ENCODE results near the gene NOP53. TPM values are rescaled to one million over a fixed set of nuclear protein-coding genes. Genes with fewer than 3 reads are reported as not detected.
"Not testable (repeated sequence)": the region's sequence is repeated elsewhere in the genome, so short reads cannot be mapped to it uniquely, and the experiment has no call there.

NOP53 gene
- total RNA-seq: 73.4 and 129 TPM in 2 replicates

GRCh38 chr19:47745010-47745901 is at the start of gene NOP53:
Gene NOP53, plus strand, starts transcription at chr19:47745546. Its CDS starts 14 bp downstream, at chr19:47745560.
- DNase-seq (ENCODE audit: low read depth, low spot score): peak; percentile 88

- no peak for DNase-seq (ENCODE audit: low read depth, low spot score)
Measured at GRCh38 chr19:47696635-47697034, 48.7 kb upstream of the NOP53 start.

GRCh38 chr19:47697863-47698609 is 47.3 kb upstream of the NOP53 start:
- peak; percentile 48 for DNase-seq (ENCODE audit: low read depth, low spot score)

DNA sequence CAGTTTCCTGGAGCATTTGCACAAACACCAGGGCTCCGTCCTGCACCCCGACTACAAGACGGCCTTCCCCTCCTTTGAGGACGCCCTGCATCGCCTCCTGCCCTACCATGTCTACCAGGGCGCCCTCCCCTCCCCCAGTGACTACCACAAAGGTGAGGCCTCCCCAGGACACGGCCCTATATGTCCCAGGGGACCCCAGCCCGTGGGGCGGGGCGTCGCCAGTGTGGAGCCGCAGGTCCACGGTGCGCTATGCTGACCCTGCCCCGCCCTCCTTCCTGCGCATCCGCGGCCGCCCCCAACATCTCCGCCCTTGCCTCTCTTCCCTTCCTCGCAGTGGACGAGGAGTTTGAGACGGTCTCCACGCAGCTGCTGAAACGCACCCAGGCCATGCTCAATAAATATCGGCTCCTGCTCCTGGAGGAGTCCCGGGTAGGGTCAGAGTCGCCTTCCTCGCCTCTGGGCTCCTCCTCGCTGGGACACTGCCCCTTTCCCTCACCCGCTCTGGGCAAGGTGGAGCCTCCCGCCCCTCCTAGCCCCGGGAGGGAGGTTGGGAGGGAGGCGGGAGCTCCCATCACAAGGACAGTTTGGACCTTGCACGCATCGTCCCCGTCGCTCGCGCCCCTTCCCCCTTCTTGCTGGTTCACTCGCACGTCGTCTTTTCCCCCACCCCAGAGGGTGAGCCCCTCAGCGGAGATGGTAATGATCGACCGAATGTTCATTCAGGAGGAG is 46.6 kb upstream of the NOP53 start:
- no peak for DNase-seq (ENCODE audit: low read depth, low spot score)

- no peak for DNase-seq (ENCODE audit: low read depth, low spot score)
Measured at GRCh38 chr19:47699360-47699917, 45.9 kb upstream of the NOP53 start.

DNA sequence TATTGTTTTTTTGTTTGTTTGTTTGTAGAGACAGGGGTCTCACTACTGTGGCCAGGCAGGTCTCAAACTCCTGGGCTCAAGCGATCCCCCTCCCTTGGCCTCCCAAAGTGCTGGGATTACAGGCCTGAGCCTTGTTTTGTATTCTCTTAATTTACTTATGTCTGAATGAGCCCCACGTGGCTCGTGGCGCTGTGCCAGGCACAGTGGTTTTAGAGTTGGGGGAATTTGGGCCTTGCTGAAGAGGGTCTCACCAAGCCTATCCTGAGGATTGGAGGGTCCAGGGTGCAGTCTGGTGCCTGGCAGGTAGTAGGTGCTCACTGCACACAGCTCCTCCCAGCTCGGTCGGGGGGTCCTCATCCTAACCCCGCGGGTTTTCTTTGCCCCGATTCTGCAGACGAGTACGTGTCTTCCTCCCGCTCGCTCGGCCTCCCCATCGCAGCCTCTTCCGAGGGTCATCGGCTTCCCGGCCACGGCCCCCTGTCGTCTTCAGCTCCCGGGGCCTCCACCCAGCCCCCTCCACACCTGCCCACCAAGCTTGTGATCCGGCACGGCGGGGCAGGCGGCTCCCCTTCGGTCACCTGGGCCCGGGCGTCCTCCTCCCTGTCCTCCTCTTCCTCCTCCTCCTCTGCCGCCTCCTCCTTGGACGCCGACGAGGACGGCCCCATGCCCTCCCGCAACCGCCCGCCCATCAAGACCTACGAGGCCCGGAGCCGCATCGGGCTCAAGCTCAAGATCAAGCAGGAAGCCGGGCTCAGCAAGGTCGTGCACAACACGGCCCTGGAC is 44.2 kb upstream of the NOP53 start:
- no peak for DNase-seq (ENCODE audit: low read depth, low spot score)

DNA sequence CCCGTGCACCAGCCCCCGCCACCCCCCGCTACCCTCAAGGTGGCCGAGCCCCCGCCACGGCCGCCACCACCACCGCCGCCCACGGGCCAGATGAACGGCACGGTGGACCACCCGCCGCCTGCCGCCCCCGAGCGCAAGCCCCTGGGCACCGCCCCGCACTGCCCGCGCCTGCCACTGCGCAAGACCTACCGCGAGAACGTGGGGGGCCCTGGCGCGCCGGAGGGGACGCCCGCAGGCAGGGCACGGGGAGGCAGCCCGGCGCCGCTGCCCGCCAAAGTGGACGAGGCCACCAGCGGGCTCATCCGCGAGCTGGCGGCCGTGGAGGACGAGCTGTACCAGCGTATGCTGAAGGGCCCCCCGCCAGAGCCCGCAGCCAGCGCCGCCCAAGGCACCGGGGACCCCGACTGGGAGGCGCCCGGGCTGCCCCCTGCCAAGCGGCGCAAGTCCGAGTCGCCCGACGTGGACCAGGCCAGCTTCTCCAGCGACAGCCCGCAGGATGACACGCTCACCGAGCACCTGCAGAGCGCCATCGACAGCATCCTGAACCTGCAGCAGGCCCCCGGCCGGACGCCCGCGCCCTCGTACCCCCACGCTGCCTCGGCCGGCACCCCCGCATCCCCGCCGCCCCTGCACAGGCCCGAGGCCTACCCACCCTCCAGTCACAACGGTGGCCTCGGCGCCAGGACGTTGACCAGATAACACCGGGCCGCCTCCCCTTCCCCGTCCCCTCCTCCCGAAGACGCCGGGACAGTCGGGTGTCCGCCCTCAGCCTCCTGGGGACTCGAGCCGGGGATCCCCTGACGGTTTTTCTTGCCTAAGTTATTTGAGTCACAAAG is 43.4 kb upstream of the NOP53 start:
- no peak for DNase-seq (ENCODE audit: low read depth, low spot score)

DNA sequence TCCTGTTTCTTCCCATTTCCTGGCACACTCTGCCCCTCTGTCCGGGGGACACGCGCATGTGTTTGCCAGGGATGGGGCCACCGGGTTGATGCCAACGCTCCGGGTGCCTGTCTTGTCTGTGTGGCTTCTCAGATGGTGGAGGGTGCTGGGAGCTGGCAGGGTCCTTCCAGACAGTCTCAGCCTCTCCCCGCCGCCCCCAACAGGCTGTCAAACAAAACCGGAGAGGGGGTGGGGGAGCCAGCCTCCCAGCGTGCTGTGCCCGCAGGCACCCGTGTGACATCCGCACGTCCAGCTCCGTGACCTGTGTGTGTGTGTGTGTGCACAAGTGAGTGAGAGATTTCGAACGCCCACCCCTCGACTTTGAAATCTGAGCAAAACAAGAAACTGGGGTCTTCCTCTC is 42.7 kb upstream of the NOP53 start:
- no peak for DNase-seq (ENCODE audit: low read depth, low spot score)

DNA sequence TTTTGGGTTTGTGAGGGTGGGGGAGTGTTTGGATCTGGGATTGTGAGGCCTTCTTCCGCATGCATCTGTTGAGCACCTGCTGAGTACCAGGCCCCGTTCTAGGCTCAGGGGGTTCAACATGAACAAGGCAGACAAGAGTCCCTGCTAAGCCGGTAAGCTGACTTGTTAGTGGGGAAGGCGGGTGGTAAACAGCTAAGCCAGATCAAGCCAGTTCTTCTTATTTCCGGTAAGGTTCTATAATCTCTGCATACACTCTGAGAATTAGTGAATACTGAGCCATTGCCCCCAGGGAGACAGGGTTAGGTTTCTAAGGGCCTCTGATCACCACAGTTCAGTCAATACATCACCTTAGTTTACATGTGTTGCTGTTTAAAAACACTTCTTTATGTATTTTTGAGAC is 42.0 kb upstream of the NOP53 start:
- DNase-seq (ENCODE audit: low read depth, low spot score): no peak

GRCh38 chr19:47704024-47704423 is 41.3 kb upstream of the NOP53 start:
- DNase-seq (ENCODE audit: low read depth, low spot score): no peak

DNA sequence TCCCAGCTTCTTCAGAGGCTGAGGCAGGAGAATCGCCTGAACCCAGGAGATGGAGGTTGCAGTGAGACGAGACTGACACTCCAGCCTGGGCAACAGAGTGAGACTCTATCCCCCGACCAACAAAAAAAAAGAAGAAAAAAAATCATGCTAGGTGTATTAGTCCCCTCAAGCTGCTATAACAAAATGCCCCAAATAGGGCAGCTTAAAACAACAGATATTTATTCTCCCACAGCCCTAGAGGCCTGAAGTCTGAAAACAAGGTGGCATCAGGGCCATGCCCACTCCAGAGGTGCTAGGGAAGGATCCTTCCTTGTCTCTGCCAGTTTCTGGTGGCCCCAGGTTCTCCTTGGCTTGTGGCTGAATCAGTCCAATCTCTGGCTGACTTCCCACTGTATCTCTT is 40.7 kb upstream of the NOP53 start:
- DNase-seq (ENCODE audit: low read depth, low spot score): no peak

DNA sequence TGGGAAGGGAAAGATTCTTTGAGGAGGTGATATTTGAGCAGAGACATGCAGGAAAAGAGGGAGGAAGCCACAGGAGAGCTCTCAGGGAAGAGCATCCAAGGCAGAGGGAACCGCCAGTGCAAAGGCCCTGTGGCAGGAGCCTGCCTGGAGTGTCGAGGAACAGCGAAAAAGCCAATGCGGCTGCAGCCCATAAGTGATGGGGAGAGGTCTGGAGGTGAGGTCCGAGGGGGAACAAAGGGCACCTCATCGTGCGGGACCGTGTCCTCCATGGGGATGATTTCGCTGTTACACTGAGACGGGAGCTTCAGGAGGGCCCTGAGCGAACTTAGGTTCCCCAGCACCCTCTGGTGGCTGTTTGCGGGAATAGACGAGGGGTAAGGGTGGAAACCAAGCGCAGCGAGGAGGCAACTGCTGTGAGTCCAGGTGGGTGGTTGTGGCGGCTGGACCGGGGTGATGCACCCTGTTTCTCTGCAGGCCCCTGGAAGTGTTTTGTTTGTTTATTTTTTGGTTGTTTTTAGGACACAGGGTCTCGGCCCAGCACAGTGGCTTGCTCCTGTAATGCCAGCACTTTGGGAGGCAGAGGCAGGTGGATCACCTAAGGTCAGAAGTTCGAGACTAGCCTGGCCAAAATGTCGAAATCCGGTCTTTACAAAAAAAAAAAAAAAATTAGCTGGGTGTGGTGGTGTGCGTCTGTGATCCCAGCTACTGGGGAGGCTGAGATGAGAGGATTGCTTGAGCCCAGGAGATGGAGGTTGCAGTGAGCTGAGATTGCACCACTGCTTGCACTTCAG is 38.0 kb upstream of the NOP53 start:
- peak; percentile 35 for DNase-seq (ENCODE audit: low read depth, low spot score)

- DNase-seq (ENCODE audit: low read depth, low spot score): no peak
Measured at GRCh38 chr19:47711652-47712242, 33.6 kb upstream of the NOP53 start.

DNA sequence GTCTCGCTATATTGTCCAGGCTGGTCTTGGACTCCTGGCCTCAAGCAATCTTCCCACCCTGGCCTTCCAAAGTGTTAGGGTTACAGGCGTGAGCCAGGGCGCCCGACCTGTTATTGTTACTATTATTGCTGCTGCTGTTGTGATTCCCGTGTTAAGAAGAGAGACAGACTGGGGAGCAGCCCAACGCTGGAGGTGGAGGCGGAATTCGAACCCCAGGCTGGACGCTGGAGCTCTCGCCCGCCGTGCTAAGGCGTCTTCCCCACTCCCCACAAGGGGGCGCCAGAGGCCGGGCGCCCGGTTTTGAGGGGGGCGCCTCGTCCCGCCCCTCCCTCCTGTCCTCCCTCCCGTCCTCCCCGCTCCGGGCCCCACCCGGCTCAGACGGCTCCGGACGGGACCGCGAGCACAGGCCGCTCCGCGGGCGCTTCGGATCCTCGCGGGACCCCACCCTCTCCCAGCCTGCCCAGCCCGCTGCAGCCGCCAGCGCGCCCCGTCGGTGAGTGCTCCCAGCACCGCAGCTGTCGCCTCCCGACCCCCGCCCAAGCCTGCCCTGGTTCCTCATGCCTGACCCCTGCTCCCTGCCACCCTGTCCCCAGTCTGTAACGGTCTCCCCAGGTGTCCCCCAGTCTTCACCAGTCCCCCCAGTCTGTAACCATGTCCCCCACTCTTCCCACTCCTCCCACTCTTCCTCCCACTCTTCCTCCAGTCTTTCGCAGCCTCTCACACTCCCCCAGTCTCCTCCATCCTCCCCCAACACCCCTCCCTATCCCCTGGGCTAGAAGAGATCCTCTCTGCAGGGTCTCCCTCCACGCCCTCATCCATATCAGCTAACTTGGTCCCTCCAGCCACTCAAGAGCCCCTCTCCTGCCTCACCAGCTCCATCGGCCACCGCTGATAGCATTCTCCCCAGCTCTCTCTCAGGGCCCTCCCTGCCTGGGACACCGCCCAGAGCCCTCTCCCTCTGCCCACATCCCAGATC is 32.0 kb upstream of the NOP53 start, which contains the start of gene EHD2:
TSS of gene EHD2 (plus strand) at position 377 of the 976 bp plus-strand sequence. CDS start 3,191 bp downstream, outside the sequence.
- DNase-seq (ENCODE audit: low read depth, low spot score): no peak

DNA sequence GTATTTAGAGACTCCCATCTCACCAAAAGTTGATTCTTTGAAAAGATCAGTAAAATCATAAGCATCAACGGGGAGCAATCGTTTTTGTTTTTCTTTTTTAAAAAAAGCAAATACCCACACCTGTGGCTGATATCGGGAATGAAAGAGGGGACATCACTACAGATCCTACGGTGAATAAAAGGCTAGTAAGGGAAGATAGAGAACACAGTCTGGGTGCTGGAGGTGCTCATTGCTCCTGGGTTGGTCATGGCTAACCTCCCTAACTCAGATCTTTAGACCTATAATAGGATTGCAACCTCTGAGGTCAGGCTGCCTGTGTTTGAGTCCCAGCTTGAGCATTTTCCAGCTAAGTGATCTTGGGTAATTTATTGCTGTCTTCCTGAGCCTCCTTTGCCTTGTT is 31.0 kb upstream of the NOP53 start:
- no peak for DNase-seq (ENCODE audit: low read depth, low spot score)

GRCh38 chr19:47714855-47715254 is 30.5 kb upstream of the NOP53 start:
- DNase-seq (ENCODE audit: low read depth, low spot score): not testable (repeated sequence)

DNA sequence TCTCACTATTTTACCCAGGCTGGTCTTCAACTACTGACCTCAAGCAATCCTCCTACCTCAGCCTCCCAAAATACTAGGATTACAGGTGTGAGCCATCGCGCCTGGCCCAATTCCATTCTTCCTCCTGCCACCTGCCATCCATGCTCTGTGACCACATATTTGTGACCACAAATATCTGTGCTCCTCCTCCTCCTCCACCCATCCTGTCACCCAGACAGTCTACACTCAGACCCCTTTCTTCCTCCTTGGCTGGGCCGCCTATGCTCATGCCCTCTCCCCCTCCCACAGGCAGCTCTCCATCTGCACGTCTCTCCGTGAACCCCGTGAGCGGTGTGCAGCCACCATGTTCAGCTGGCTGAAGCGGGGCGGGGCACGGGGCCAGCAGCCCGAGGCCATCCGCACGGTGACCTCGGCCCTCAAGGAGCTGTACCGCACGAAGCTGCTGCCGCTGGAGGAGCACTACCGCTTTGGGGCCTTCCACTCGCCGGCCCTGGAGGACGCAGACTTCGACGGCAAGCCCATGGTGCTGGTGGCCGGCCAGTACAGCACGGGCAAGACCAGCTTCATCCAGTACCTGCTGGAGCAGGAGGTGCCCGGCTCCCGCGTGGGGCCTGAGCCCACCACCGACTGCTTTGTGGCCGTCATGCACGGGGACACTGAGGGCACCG is 28.9 kb upstream of the NOP53 start:
- DNase-seq (ENCODE audit: low read depth, low spot score): no peak
